Left lung (tissue), 10 donors: ENCODE measurements around the gene VMAC. TPM values are rescaled to one million over a fixed set of nuclear protein-coding genes. Genes with fewer than 3 reads are reported as not detected.

Experiments used
- ATAC-seq: fragments of 200-7000 bp; cut with Tn5 transposase; one replicate; pipeline ENCODE4 v1.9.1; 2020; ENCODE audit warnings: moderate library complexity
- DNase-seq, 4 donors: peaks; one replicate each; pipeline ENCODE4 v3.0.0-alpha.2; 2013 to 2020
- H3K27ac ChIP-seq, 2 donors: fragments of 200-600 bp; sonication (generic) in 1 of 2; one replicate each; pipeline versions ENCODE4 v1.5.0 to v1.8.0; 2020 to 2021
- H3K27me3 ChIP-seq, 2 donors: fragments of 200-600 bp; sonication (generic) in 1 of 2; one replicate each; pipeline versions ENCODE4 v1.5.0 to v1.8.0; 2020 to 2021
- H3K36me3 ChIP-seq, 2 donors: fragments of 200-600 bp; sonication (generic) in 1 of 2; one replicate each; pipeline versions ENCODE4 v1.5.0 to v1.8.0; 2020 to 2021
- H3K4me1 ChIP-seq, 2 donors: fragments of 200-600 bp; one replicate each; pipeline ENCODE4 v1.8.0; 2021
- H3K4me3 ChIP-seq, 2 donors: fragments of 200-600 bp; sonication (generic) in 1 of 2; one replicate each; pipeline versions ENCODE4 v1.5.0 to v1.8.0; 2020 to 2021; ENCODE audit warnings: mild to moderate bottlenecking in 1 of 2
- H3K9me3 ChIP-seq, 2 donors: fragments of 200-600 bp; sonication (generic) in 1 of 2; one replicate each; pipeline versions ENCODE4 v1.5.0 to v1.8.0; 2020 to 2021
- CTCF ChIP-seq, 2 donors: fragments of 200-600 bp; sonication (generic) in 1 of 2; IDR thresholded peaks; one replicate each; pipeline versions ENCODE4 v1.5.0 to v1.8.0; 2021; ENCODE audit warnings: antibody characterized with exemption in 2 of 2
- intact Hi-C, 2 donors: fragments of 100-400 bp; cut with DNase I; formaldehyde crosslinking; loops; one replicate each; pipeline versions ENCODE4 v1.11.2 to v1.14.2; 2022
- polyA plus RNA-seq, 6 donors: library from polyadenylated mRNA; unstranded; fragments of 120-200 nt; gene quantifications; one replicate each; pipeline ENCODE4 v1.2.1, GENCODE V29; 2013; ENCODE audit not compliant: insufficient read length in 6 of 6
- total RNA-seq, 2 donors: library from RNA; stranded (reverse); fragmentation: NEBNext Ultra II Directional; extraction: Animal tissue kit (Norgen Biotek cat#: 25700); gene quantifications; one replicate each; pipeline ENCODE4 v1.2.1, GENCODE V29; 2021
- donor health status: DM: no; HTN: yes; CAD: no.
- donor health status: DM: no; HTN: no; CAD: no.

Gene VMAC
- total and polyA plus RNA-seq, 8 donors = 5.0 to 10.4 (median 8.5) TPM

GRCh38 chr19:5934774-5935472, 30.3 kb downstream of the VMAC start:
- no peak for TF ChIP-seq CTCF (IDR thresholded peaks at IDR 0.05)
- Histone ChIP-seq H3K27me3 (no peaks in the 10 kb centered on the region), H3K27ac (peak overlapping the region; percentile 37 to 53), H3K9me3 (no peaks in the 10 kb centered on the region), H3K4me3 (no peak overlapping the region), H3K4me1 (peaks cover 4 to 9% of the 10 kb centered on the region in 2 donors), H3K36me3 (peaks cover 0 to 98% of the 10 kb centered on the region in 2 donors)
- peak; percentile 38 for ATAC-seq
- intact Hi-C loops = no loop called here
- peak in 3 of 4 donors; percentile 65 to 90 (median 83) for DNase-seq

- ATAC-seq = peak; percentile 29
- Histone ChIP-seq H3K4me1 (peaks cover 4 to 9% of the 10 kb centered on the region in 2 donors), H3K9me3 (no peaks in the 10 kb centered on the region), H3K4me3 (no peak overlapping the region), H3K27me3 (no peaks in the 10 kb centered on the region), H3K27ac (peak overlapping the region; percentile 37 to 56), H3K36me3 (peaks cover 0 to 98% of the 10 kb centered on the region in 2 donors)
- peak in 1 of 4 donors; percentile 70 for DNase-seq
- TF ChIP-seq CTCF (IDR thresholded peaks at IDR 0.05) = no peak
- intact Hi-C loops = no loop called here
These were observed 31.0 kb downstream of the VMAC start for GRCh38 chr19:5935473-5936291.

- no peaks in the 10 kb centered on the region for H3K27me3 ChIP-seq
- intact Hi-C loops = no loop called here
- H3K4me3 ChIP-seq = no peak overlapping the region
- no peak for ATAC-seq
- H3K4me1 ChIP-seq = peaks cover 4 to 9% of the 10 kb centered on the region in 2 donors
- peaks cover 0 to 98% of the 10 kb centered on the region in 2 donors for H3K36me3 ChIP-seq
- no peak overlapping the region for H3K27ac ChIP-seq
- DNase-seq = peak in 1 of 4 donors; percentile 27
- TF ChIP-seq CTCF (IDR thresholded peaks at IDR 0.05) = no peak
- no peaks in the 10 kb centered on the region for H3K9me3 ChIP-seq
These were observed 31.6 kb downstream of the VMAC start for GRCh38 chr19:5936292-5936592.

- DNase-seq = peak in 1 of 4 donors; percentile 20
- H3K4me1 ChIP-seq = peaks cover 8 to 9% of the 10 kb centered on the region in 2 donors
- TF ChIP-seq CTCF (IDR thresholded peaks at IDR 0.05) = no peak
- no peak overlapping the region for H3K4me3 ChIP-seq
- no peak for ATAC-seq
- H3K9me3 ChIP-seq = no peaks in the 10 kb centered on the region
- peaks cover 0 to 89% of the 10 kb centered on the region in 2 donors for H3K36me3 ChIP-seq
- no peak overlapping the region for H3K27ac ChIP-seq
- intact Hi-C loops = no loop called here
- no peaks in the 10 kb centered on the region for H3K27me3 ChIP-seq
These were observed 32.9 kb downstream of the VMAC start for GRCh38 chr19:5937550-5937949.
